Measurements from ENCODE around the gene ROPN1L.

DNA sequence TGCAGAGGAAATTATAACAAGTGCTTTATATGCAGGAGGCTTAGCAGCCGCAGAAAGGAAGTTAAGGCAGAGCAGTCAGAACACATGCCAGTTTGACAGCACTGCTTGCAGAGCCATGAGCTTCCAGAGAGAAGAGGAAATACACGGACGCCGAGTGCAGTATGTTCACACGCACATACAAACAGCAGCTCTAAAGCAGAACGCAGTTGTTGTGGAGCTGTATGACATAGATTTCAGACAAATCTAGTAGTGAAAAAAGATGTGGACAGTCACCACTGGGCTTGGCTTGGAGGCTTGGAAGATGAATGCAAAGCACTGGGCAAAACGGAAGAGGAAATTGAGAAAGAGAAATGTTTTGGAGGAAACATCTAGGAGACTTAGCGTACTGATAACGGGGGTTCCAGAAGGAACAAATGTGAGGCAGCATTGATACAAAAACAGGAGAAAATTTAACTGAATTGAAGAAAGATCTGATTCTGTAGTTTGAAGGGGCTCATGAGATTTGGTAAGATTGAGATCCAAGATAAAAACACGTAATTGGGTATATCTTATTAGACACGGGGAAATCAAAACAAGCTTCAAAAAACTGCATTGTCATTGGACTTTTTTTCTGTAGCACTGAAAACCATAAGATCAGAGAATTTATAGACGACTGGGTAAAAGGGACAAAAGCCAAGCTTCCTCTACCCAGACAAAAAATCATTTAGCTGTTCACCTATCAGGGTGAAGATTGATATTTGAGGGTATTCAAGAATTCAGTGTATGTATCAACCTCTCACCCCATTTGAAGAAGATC lies 19.6 kb upstream of the ROPN1L start:
- TF ChIP-seq, protein P1, sequence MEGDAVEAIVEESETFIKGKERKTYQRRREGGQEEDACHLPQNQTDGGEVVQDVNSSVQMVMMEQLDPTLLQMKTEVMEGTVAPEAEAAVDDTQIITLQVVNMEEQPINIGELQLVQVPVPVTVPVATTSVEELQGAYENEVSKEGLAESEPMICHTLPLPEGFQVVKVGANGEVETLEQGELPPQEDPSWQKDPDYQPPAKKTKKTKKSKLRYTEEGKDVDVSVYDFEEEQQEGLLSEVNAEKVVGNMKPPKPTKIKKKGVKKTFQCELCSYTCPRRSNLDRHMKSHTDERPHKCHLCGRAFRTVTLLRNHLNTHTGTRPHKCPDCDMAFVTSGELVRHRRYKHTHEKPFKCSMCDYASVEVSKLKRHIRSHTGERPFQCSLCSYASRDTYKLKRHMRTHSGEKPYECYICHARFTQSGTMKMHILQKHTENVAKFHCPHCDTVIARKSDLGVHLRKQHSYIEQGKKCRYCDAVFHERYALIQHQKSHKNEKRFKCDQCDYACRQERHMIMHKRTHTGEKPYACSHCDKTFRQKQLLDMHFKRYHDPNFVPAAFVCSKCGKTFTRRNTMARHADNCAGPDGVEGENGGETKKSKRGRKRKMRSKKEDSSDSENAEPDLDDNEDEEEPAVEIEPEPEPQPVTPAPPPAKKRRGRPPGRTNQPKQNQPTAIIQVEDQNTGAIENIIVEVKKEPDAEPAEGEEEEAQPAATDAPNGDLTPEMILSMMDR (IDR thresholded peaks at IDR 0.05), result peak in 1 of 6 experiments; percentile 3
- TF ChIP-seq POLR2A (IDR thresholded peaks at IDR 0.05), result no peak
